Renal pelvis (tissue), 4 donors: ENCODE measurements around the gene SPEF1. TPM values are rescaled to one million over a fixed set of nuclear protein-coding genes. Genes with fewer than 3 reads are reported as not detected.
A peak's percentile ranks its signal among the peaks of the same experiment; 100 is the strongest.

Experiments
- DNase-seq: peaks from one replicate; pipeline ENCODE4 v3.0.0-alpha.2; 2013
- polyA plus RNA-seq, 3 donors: library from polyadenylated mRNA; unstranded; fragments of 120-200 nt; gene quantifications; one replicate each; pipeline ENCODE4 v1.2.1, GENCODE V29; 2013; ENCODE audit not compliant: insufficient read length in 3 of 3

The SPEF1 gene
- polyA plus RNA-seq, 3 donors = 2.2 to 3.2 (median 2.3) TPM

GRCh38 chr20:3732327-3733118 is 48.7 kb downstream of the SPEF1 start, which contains the start of gene HSPA12B:
HSPA12B (plus strand) TSS chr20:3732685; CDS start chr20:3738675, 5,990 bp downstream.
- DNase-seq = peak; percentile 58

- no peak for DNase-seq
These were observed 49.3 kb downstream of the SPEF1 start for GRCh38 chr20:3731944-3732326.

GRCh38 chr20:3730803-3731672 is 50.2 kb downstream of the SPEF1 start:
- DNase-seq = no peak

- DNase-seq = no peak
These were observed 51.3 kb downstream of the SPEF1 start for GRCh38 chr20:3729811-3730540.

- DNase-seq = no peak
These were observed 51.9 kb downstream of the SPEF1 start for GRCh38 chr20:3729378-3729777.

- no peak for DNase-seq
These were observed 52.4 kb downstream of the SPEF1 start for GRCh38 chr20:3728876-3729275.

GRCh38 chr20:3728354-3728753 is 52.9 kb downstream of the SPEF1 start:
- no peak for DNase-seq

Other genes with a start within 250 kb of the SPEF1 start
- under 1 TPM; 0.16 to 0.23 (median 0.21) TPM for gene GFRA4, start 118.0 kb downstream of the SPEF1 start, polyA plus RNA-seq
- 10 to 100 TPM in 2 of 3 donors, 1 to 10 TPM in 1; 6.3 to 13.3 (median 11.3) TPM for gene ADAM33, start 99.4 kb downstream of the SPEF1 start, polyA plus RNA-seq
- gene SIGLEC1, start 68.8 kb downstream of the SPEF1 start, polyA plus RNA-seq = 1 to 10 TPM in 2 of 3 donors, under 1 TPM in 1; 0.96 to 1.4 (median 1.3) TPM
- 10 to 100 TPM; 11.8 to 19.1 (median 15.7) TPM for gene HSPA12B, start 48.8 kb downstream of the SPEF1 start, polyA plus RNA-seq
- 10 to 100 TPM; 22.4 to 29.3 (median 27.5) TPM for gene ADISSP, start 13.7 kb downstream of the SPEF1 start, polyA plus RNA-seq
- 10 to 100 TPM; 41.5 to 49.7 (median 48.4) TPM for gene CENPB, start 5.3 kb upstream of the SPEF1 start, polyA plus RNA-seq
- gene CDC25B, start 14.9 kb upstream of the SPEF1 start, polyA plus RNA-seq = 10 to 100 TPM; 40.0 to 42.0 (median 41.5) TPM
- 10 to 100 TPM in 2 of 3 donors, 1 to 10 TPM in 1; 9.8 to 12.5 (median 12.4) TPM for gene AP5S1, start 39.1 kb upstream of the SPEF1 start, polyA plus RNA-seq
- 10 to 100 TPM; 25.7 to 39.2 (median 33.5) TPM for gene MAVS, start 65.4 kb upstream of the SPEF1 start, polyA plus RNA-seq
- gene PANK2, start 107.9 kb upstream of the SPEF1 start, polyA plus RNA-seq = 10 to 100 TPM; 33.7 to 39.1 (median 35.9) TPM
- 10 to 100 TPM; 20.6 to 26.2 (median 20.9) TPM for gene RNF24, start 234.1 kb upstream of the SPEF1 start, polyA plus RNA-seq